ENCODE data around the gene KIF21A. TPM values are rescaled to one million over a fixed set of nuclear protein-coding genes. Genes with fewer than 3 reads are reported as not detected.
A peak's percentile ranks its signal among the peaks of the same experiment; 100 is the strongest.

Gene KIF21A
- total and polyA plus RNA-seq, 2 of the 13 experiments (the other 11 are each of a cell fraction or from before 2014, with no cell fraction given): 20.6 to 39.7 TPM

DNA sequence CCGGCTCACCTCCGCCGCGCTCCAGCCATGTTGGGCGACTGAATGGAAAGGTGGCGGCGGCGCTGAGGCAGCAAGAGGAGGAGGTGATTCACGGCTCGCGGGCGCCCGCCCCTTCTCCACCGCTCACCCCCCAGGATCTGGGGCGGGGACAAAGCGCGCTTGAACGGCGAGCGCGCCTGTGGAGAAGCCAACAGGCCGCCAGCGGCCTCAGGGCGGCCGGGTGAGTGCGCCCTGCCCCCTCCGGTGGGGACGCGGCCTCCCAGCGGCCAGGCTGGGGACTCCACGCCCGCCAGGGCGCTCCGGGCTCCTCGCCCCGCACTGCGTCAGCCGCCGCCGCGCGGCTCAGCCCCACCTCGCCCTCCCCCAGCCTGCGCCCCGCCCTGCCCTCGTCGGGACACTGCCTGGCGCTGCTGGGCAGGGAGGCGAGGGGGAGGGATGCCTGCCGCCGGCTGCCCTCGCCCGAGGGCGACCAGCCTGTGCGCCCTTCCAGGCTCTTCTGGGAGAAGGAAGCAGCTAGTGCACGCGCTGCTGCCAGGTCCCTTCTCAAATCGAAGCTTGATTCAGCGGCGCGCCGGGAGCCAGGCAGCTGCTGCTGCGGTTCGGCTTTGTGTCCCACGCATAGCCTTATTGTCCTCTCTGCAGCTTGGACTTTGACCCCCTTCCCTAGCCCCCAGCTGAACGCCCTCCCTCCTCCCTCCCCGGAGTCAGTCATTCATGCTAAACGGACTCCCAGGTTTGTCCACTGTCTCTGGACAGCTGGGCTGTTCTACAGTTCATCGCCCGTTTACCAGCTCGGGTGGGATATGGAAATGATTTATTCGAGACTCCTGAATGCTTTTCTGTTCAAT lies at the start of gene KIF21A (continued):
- TF ChIP-seq, protein P1, sequence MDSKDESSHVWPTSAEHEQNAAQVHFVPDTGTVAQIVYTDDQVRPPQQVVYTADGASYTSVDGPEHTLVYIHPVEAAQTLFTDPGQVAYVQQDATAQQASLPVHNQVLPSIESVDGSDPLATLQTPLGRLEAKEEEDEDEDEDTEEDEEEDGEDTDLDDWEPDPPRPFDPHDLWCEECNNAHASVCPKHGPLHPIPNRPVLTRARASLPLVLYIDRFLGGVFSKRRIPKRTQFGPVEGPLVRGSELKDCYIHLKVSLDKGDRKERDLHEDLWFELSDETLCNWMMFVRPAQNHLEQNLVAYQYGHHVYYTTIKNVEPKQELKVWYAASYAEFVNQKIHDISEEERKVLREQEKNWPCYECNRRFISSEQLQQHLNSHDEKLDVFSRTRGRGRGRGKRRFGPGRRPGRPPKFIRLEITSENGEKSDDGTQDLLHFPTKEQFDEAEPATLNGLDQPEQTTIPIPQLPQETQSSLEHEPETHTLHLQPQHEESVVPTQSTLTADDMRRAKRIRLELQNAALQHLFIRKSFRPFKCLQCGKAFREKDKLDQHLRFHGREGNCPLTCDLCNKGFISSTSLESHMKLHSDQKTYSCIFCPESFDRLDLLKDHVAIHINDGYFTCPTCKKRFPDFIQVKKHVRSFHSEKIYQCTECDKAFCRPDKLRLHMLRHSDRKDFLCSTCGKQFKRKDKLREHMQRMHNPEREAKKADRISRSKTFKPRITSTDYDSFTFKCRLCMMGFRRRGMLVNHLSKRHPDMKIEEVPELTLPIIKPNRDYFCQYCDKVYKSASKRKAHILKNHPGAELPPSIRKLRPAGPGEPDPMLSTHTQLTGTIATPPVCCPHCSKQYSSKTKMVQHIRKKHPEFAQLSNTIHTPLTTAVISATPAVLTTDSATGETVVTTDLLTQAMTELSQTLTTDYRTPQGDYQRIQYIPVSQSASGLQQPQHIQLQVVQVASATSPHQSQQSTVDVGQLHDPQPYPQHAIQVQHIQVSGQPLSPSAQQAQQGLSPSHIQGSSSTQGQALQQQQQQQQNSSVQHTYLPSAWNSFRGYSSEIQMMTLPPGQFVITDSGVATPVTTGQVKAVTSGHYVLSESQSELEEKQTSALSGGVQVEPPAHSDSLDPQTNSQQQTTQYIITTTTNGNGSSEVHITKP (CRISPR knock-in tag; IDR thresholded peaks at IDR 0.05; ENCODE audit: low read depth): peak; percentile 17; the same call in 1 of the 2 replicates
- no peak for TF ChIP-seq ZNF550 (CRISPR knock-in tag; IDR thresholded peaks at IDR 0.05; ENCODE audit: borderline replicate concordance)
- peak; percentile 44; the same call in 1 of the 2 replicates for TF ChIP-seq MED13 (CRISPR knock-in tag; IDR thresholded peaks at IDR 0.05)
- TF ChIP-seq, protein P2, sequence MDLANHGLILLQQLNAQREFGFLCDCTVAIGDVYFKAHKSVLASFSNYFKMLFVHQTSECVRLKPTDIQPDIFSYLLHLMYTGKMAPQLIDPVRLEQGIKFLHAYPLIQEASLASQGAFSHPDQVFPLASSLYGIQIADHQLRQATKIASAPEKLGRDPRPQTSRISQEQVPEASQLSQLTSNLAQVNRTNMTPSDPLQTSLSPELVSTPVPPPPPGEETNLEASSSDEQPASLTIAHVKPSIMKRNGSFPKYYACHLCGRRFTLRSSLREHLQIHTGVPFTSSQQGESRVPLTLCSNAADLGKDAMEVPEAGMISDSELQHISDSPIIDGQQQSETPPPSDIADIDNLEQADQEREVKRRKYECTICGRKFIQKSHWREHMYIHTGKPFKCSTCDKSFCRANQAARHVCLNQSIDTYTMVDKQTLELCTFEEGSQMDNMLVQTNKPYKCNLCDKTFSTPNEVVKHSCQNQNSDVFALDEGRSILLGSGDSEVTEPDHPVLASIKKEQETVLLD (CRISPR knock-in tag; IDR thresholded peaks at IDR 0.05; ENCODE audit: low read depth): 0 out of 2 replicates have a peak, but pooled peaks have one; percentile 21
- TF ChIP-seq NCOA5 (CRISPR knock-in tag; IDR thresholded peaks at IDR 0.05): no peak
- TF ChIP-seq ZNF263 (CRISPR knock-in tag; IDR thresholded peaks at IDR 0.05): peak; percentile 81
- TF ChIP-seq, protein P3, sequence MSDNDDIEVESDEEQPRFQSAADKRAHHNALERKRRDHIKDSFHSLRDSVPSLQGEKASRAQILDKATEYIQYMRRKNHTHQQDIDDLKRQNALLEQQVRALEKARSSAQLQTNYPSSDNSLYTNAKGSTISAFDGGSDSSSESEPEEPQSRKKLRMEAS (IDR thresholded peaks at IDR 0.05): peak; percentile 32
- peak; percentile 58 for TF ChIP-seq MED1 (CRISPR knock-in tag; IDR thresholded peaks at IDR 0.05)
- TF ChIP-seq NONO (IDR thresholded peaks at IDR 0.05): no peak
- TF ChIP-seq NONO (CRISPR knock-in tag; conservative IDR thresholded peaks at IDR 0.05): peak; percentile 48
- TF ChIP-seq KLF6 (CRISPR knock-in tag; IDR thresholded peaks at IDR 0.05): 0 out of 2 replicates have a peak, but pooled peaks have one; percentile 40
- no peak for TF ChIP-seq ATF7 (IDR thresholded peaks at IDR 0.05)
- no peak; the same call in 1 of the 2 replicates for TF ChIP-seq ATF7 (CRISPR knock-in tag; IDR thresholded peaks at IDR 0.05)
- TF ChIP-seq KLF15 (CRISPR knock-in tag; IDR thresholded peaks at IDR 0.05; ENCODE audit: borderline replicate concordance): 0 out of 2 replicates have a peak, but pooled peaks have one; percentile 49
- TF ChIP-seq, protein P4, sequence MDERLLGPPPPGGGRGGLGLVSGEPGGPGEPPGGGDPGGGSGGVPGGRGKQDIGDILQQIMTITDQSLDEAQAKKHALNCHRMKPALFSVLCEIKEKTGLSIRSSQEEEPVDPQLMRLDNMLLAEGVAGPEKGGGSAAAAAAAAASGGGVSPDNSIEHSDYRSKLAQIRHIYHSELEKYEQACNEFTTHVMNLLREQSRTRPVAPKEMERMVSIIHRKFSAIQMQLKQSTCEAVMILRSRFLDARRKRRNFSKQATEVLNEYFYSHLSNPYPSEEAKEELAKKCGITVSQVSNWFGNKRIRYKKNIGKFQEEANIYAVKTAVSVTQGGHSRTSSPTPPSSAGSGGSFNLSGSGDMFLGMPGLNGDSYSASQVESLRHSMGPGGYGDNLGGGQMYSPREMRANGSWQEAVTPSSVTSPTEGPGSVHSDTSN (CRISPR knock-in tag; IDR thresholded peaks at IDR 0.05): 0 out of 2 replicates have a peak, but pooled peaks have one; percentile 22
- no peak for TF ChIP-seq RFX5 (IDR thresholded peaks at IDR 0.05; ENCODE audit: low read depth, low read length)
- TF ChIP-seq, protein P5, sequence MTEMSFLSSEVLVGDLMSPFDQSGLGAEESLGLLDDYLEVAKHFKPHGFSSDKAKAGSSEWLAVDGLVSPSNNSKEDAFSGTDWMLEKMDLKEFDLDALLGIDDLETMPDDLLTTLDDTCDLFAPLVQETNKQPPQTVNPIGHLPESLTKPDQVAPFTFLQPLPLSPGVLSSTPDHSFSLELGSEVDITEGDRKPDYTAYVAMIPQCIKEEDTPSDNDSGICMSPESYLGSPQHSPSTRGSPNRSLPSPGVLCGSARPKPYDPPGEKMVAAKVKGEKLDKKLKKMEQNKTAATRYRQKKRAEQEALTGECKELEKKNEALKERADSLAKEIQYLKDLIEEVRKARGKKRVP (CRISPR knock-in tag; IDR thresholded peaks at IDR 0.05): 0 out of 4 replicates have a peak, but pooled peaks of 1 of the 2 experiments have one; percentile 24
- no peak for TF ChIP-seq ZNF552 (CRISPR knock-in tag; IDR thresholded peaks at IDR 0.05; ENCODE audit: borderline replicate concordance)
- TF ChIP-seq, protein P6, sequence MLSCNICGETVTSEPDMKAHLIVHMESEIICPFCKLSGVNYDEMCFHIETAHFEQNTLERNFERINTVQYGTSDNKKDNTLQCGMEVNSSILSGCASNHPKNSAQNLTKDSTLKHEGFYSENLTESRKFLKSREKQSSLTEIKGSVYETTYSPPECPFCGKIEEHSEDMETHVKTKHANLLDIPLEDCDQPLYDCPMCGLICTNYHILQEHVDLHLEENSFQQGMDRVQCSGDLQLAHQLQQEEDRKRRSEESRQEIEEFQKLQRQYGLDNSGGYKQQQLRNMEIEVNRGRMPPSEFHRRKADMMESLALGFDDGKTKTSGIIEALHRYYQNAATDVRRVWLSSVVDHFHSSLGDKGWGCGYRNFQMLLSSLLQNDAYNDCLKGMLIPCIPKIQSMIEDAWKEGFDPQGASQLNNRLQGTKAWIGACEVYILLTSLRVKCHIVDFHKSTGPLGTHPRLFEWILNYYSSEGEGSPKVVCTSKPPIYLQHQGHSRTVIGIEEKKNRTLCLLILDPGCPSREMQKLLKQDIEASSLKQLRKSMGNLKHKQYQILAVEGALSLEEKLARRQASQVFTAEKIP (CRISPR knock-in tag; IDR thresholded peaks at IDR 0.05; ENCODE audit: borderline replicate concordance): no peak
- TF ChIP-seq HOXA5 (CRISPR knock-in tag; IDR thresholded peaks at IDR 0.05): 0 out of 2 replicates have a peak, but pooled peaks have one; percentile 74
